Lower leg skin (tissue), 4 donors: ENCODE measurements around the gene GRIA1. TPM values are rescaled to one million over a fixed set of nuclear protein-coding genes. Genes with fewer than 3 reads are reported as not detected.

Source experiments
- DNase-seq, 2 donors: peaks; one replicate each; pipeline ENCODE4 v3.0.0-alpha.2; 2019; ENCODE audit warnings: low spot score in 2 of 2
- H3K4me3 ChIP-seq: fragments of 200-600 bp; sonication (generic); 2 replicates; pipeline ENCODE4 v1.5.1; 2017; ENCODE audit warnings: mild to moderate bottlenecking, low read depth; ENCODE audit not compliant: poor library complexity, severe bottlenecking
- CTCF ChIP-seq, 3 donors: fragments of 450-650 bp; IDR thresholded peaks; one replicate each; pipeline ENCODE4 v1.5.1; 2016; ENCODE audit warnings: antibody characterized with exemption in 3 of 3, mild to moderate bottlenecking in 3 of 3, moderate library complexity in 2 of 3
- POLR2A ChIP-seq, 2 donors: fragments of 450-650 bp; IDR thresholded peaks; one replicate each; pipeline ENCODE4 v1.6.1; 2016 to 2017; ENCODE audit warnings: antibody characterized with exemption in 2 of 2, mild to moderate bottlenecking in 1 of 2, moderate library complexity in 1 of 2
- WGBS, 2 donors: methylation state at CpG; one replicate each; pipeline ENCODE4 v1.1.5; 2018; 5-methylcytosine and 5-hydroxymethylcytosine counted together
- intact Hi-C: fragments of 100-400 bp; cut with DNase I; formaldehyde crosslinking; loops from one replicate; pipeline ENCODE4 v1.15.0; 2023; ENCODE audit warnings: low total_unique reads
- total RNA-seq, 4 donors: library from RNA; depleted of rRNA; stranded (reverse); fragments of >200 nt; gene quantifications; one replicate each; pipeline ENCODE4 v1.1.0, GENCODE V29; 2016

The GRIA1 gene
- total RNA-seq, 4 donors from 2014 or later, result 0.08 to 2.3 (median 0.40) TPM

- TF ChIP-seq POLR2A (IDR thresholded peaks at IDR 0.05) (no peak), CTCF (IDR thresholded peaks at IDR 0.05) (no peak)
- WGBS, 2 donors, result 83 to 89% methylated on average over 1 of the region's 1 CpG
- intact Hi-C loops, result no loop called here
- H3K4me3 ChIP-seq, result no peak overlapping the region
- no peak for DNase-seq
Observed at GRCh38 chr5:153565822-153566221, 75.4 kb downstream of the GRIA1 start.

- intact Hi-C loops, result no loop called here
- WGBS, 2 donors, result 52 to 53% methylated on average over 1 of the region's 1 CpG
- no peak overlapping the region for H3K4me3 ChIP-seq
- DNase-seq, result no peak
- no peak for TF ChIP-seq CTCF (IDR thresholded peaks at IDR 0.05)
- no peak for TF ChIP-seq POLR2A (IDR thresholded peaks at IDR 0.05)
Observed at GRCh38 chr5:153569036-153569435, 78.6 kb downstream of the GRIA1 start.

GRCh38 chr5:153571162-153571561, 80.7 kb downstream of the GRIA1 start:
- no peak for TF ChIP-seq POLR2A (IDR thresholded peaks at IDR 0.05)
- TF ChIP-seq CTCF (IDR thresholded peaks at IDR 0.05), result no peak
- no peak overlapping the region for H3K4me3 ChIP-seq
- intact Hi-C loops, result no loop called here
- no peak for DNase-seq
- 56 to 66% methylated on average over 2 of the region's 2 CpGs for WGBS, 2 donors

GRCh38 chr5:153572411-153573145, 82.1 kb downstream of the GRIA1 start:
- 63 to 80% methylated on average over 8 of the region's 8 CpGs for WGBS, 2 donors
- intact Hi-C loops, result no loop called here
- no peak overlapping the region for H3K4me3 ChIP-seq
- DNase-seq, result no peak
- TF ChIP-seq POLR2A (IDR thresholded peaks at IDR 0.05), result no peak
- no peak for TF ChIP-seq CTCF (IDR thresholded peaks at IDR 0.05)

- no peak for DNase-seq
- TF ChIP-seq CTCF (IDR thresholded peaks at IDR 0.05), result no peak
- no peak for TF ChIP-seq POLR2A (IDR thresholded peaks at IDR 0.05)
- WGBS, 2 donors, result 45 to 47% methylated on average over 4 of the region's 4 CpGs
Observed at GRCh38 chr5:153573326-153574033, 83.0 kb downstream of the GRIA1 start.

More at GRCh38 chr5:153573326-153574033, 83.0 kb downstream of the GRIA1 start:
- H3K4me3 ChIP-seq, result no peak overlapping the region
- intact Hi-C loops, result no loop called here
